NCI-H1092 (cell line): ENCODE data around the gene TAS2R19.
"Not testable (repeated sequence)": the region's sequence is repeated elsewhere in the genome, so short reads cannot be mapped to it uniquely, and the experiment has no call there.

Source experiments
- DNase-seq: peaks from one replicate; lab custom pipeline; 2025; lab: John Stamatoyannopoulos, UW

TAS2R19 gene

GRCh38 chr12:11022520-11022919 lies at the start of gene TAS2R19:
TSS of gene TAS2R19 (minus strand) at chr12:11022620. CDS start at chr12:11022571, 49 bp downstream.
- no peak for DNase-seq

GRCh38 chr12:11071414-11071813 lies 49.0 kb upstream of the TAS2R19 start:
- no peak for DNase-seq

GRCh38 chr12:11070999-11071398 lies 48.6 kb upstream of the TAS2R19 start:
- no peak for DNase-seq

GRCh38 chr12:11069854-11070365 lies 47.5 kb upstream of the TAS2R19 start:
- no peak for DNase-seq

- DNase-seq: no peak
These were observed 45.1 kb upstream of the TAS2R19 start for GRCh38 chr12:11067514-11067913.

- DNase-seq: not testable (repeated sequence)
These were observed 39.8 kb upstream of the TAS2R19 start, which contains the start of gene TAS2R46 for GRCh38 chr12:11062194-11062593. TSS of gene TAS2R46 (minus strand) at chr12:11062294. CDS start at chr12:11062294, 0 bp downstream.

- DNase-seq: no peak
These were observed 37.4 kb upstream of the TAS2R19 start for GRCh38 chr12:11059784-11060183.

GRCh38 chr12:11059041-11059440 lies 36.6 kb upstream of the TAS2R19 start:
- DNase-seq: no peak

- no peak for DNase-seq
These were observed 32.9 kb upstream of the TAS2R19 start for GRCh38 chr12:11055306-11055705.

GRCh38 chr12:11049806-11050531 lies 27.5 kb upstream of the TAS2R19 start:
- not testable (repeated sequence) for DNase-seq

GRCh38 chr12:11041366-11041765 lies 18.9 kb upstream of the TAS2R19 start:
- DNase-seq: not testable (repeated sequence)

- no peak for DNase-seq
These were observed 17.7 kb upstream of the TAS2R19 start for GRCh38 chr12:11040162-11040561.

- DNase-seq: no peak
These were observed 16.8 kb upstream of the TAS2R19 start for GRCh38 chr12:11039171-11039570.

- DNase-seq: not testable (repeated sequence)
These were observed 11.5 kb upstream of the TAS2R19 start for GRCh38 chr12:11033959-11034358.

- no peak for DNase-seq
These were observed 8.9 kb upstream of the TAS2R19 start, which contains the start of gene TAS2R31 for GRCh38 chr12:11031307-11031706. TSS of gene TAS2R31 (minus strand) at chr12:11031407. CDS start at chr12:11031335, 72 bp downstream.

GRCh38 chr12:11026118-11026517 lies 3.7 kb upstream of the TAS2R19 start:
- DNase-seq: no peak

GRCh38 chr12:11023387-11023786 lies 967 bp upstream of the TAS2R19 start:
- DNase-seq: no peak

GRCh38 chr12:11016937-11017336 lies 5.5 kb downstream of the TAS2R19 start:
- no peak for DNase-seq

GRCh38 chr12:11015775-11016430 lies 6.5 kb downstream of the TAS2R19 start:
- DNase-seq: no peak

GRCh38 chr12:11014234-11014633 lies 8.2 kb downstream of the TAS2R19 start:
- DNase-seq: no peak

GRCh38 chr12:11007608-11008007 lies 14.8 kb downstream of the TAS2R19 start:
- no peak for DNase-seq

GRCh38 chr12:10998204-10998603 lies 24.2 kb downstream of the TAS2R19 start, which contains the start of gene TAS2R20:
TSS of gene TAS2R20 (minus strand) at chr12:10998304. CDS start at chr12:10997875, 429 bp downstream.
- no peak for DNase-seq

- no peak for DNase-seq
These were observed 28.1 kb downstream of the TAS2R19 start for GRCh38 chr12:10994307-10994706.
